Vagina (tissue), 2 donors: ENCODE measurements around the gene CWH43. TPM values are rescaled to one million over a fixed set of nuclear protein-coding genes. Genes with fewer than 3 reads are reported as not detected.
"Not testable (repeated sequence)": the region's sequence is repeated elsewhere in the genome, so short reads cannot be mapped to it uniquely, and the experiment has no call there.

Source experiments
- DNase-seq, 2 donors: peaks; one replicate each; pipeline ENCODE4 v3.0.0-alpha.2; 2017; ENCODE audit errors: extremely low spot score in 2 of 2
- H3K27ac ChIP-seq: fragments of 200-600 bp; sonication (generic); one replicate; pipeline ENCODE4 v1.5.1; 2019
- H3K27me3 ChIP-seq: fragments of 200-600 bp; sonication (generic); one replicate; pipeline ENCODE4 v1.5.1; 2019
- H3K36me3 ChIP-seq, 2 donors: fragments of 200-600 bp; sonication (generic); one replicate each; pipeline ENCODE4 v1.5.1; 2017 to 2019
- H3K4me1 ChIP-seq: fragments of 200-600 bp; sonication (generic); one replicate; pipeline ENCODE4 v1.5.1; 2019
- H3K4me3 ChIP-seq, 2 donors: fragments of 200-600 bp; sonication (generic); 1 replicate in 1 of 2; 2 replicates in 1 of 2; pipeline ENCODE4 v1.5.1; 2016 to 2019
- H3K9me3 ChIP-seq: fragments of 200-600 bp; sonication (generic); one replicate; pipeline ENCODE4 v1.5.1; 2019
- intact Hi-C: fragments of 100-400 bp; cut with DNase I; formaldehyde crosslinking; loops from one replicate; pipeline ENCODE4 v1.15.1; 2023
- total RNA-seq: library from RNA; depleted of rRNA; stranded (reverse); fragments of >200 nt; gene quantifications from one replicate; pipeline ENCODE4 v1.2.3, GENCODE V29; 2016

Gene CWH43
- total RNA-seq, 1 donor from 2014 or later, result 11.3 TPM

DNA sequence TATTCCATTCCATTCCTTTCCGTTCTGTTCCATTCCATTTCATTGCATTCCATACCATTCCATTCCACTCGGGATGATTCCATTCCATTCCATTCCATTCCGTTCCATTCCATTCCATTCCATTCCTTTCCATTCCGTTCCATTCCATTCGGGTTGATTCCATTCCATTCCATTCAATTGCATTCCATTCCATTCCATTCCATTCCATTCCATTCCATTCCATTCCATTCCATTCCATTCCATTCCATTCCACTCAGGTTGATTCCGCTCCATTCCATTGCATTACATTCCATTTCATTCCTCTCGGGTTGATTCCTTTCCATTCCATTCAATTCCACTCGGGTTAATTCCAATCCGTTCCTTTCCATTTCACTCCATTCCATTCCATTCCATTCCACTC, 111.0 kb downstream of the CWH43 start:
- H3K4me1 ChIP-seq, H3K4me3 ChIP-seq, H3K27ac ChIP-seq, intact Hi-C loops, H3K27me3 ChIP-seq, H3K9me3 ChIP-seq, H3K36me3 ChIP-seq, DNase-seq: not testable (repeated sequence)

DNA sequence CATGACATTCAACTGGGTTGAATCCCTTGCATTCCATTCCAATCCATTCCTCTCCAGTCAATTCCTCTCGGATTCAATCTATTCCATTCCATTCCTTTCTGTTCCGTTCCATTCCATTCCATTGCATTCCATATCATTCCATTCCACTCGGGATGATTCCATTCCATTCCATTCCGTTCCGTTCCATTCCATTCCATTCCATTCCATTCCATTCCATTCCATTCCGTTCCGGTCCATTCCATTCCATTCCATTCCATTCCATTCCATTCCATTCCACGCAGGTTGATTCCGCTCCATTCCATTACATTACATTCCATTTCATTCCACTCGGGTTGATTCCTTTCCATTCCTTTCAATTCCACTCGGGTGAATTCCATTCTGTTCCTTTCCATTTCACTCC, 111.4 kb downstream of the CWH43 start:
- DNase-seq, H3K4me3 ChIP-seq, H3K4me1 ChIP-seq, H3K27ac ChIP-seq, intact Hi-C loops, H3K36me3 ChIP-seq, H3K27me3 ChIP-seq: not testable (repeated sequence)
- H3K9me3 ChIP-seq, result peaks cover 11% of the 10 kb centered on the region

DNA sequence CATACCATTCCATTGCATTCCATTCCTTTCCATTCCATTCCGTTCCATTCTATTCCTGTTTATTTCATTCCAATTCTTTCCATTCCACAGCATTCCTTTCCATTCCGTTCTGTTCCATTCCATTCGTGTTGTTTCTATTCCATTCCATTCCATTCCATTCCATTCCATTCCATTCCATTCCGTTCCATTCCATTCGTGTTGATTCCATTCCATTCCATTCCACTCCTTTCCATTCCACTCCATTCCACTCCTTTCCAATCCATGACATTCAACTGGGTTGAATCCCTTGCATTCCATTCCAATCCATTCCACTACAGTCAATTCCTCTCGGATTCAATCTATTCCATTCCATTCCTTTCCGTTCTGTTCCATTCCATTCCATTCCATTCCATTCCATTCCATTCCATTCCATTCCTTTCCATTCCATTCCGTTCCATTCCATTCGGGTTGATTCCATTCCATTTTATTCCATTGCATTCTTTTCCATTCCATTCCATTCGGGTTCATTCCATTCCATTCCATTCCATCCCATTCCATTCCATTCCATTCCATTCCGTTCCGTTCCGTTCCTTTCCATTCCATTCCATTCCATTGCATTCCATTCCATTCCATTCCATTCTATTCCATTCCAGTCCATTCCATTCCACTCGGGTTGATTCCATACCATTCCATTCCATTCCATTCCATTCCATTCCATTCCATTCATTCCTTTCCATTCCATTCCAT, 112.1 kb downstream of the CWH43 start:
- H3K27me3 ChIP-seq, DNase-seq, H3K4me3 ChIP-seq, H3K36me3 ChIP-seq, intact Hi-C loops, H3K27ac ChIP-seq, H3K4me1 ChIP-seq: not testable (repeated sequence)
- H3K9me3 ChIP-seq, result peaks cover 12% of the 10 kb centered on the region

DNA sequence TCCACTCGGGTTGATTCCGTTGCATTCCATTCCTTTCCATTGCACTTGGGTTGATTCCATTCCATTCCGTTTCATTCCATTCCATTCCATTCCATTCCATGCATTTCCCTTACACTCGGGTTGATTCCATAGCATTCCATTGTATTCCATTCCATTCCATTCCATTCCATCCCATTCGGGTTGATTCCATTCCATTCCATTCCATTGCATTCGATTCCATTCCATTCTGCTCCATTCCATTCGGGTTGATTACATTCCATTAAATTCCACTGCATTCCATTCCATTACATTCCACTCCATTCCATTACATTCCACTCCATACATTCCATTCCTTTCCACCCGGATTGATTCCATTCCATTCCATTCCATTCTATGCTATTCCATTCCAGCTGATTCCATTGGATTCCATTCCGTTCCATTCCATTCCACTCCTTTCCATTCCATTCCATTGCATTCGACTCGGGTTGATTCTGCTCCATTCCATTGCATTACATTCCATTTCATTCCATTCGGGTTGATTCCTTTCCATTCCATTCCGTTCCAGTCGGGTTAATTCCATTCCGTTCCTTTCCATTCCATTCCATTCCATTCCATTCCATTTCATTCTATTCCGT, 113.9 kb downstream of the CWH43 start:
- H3K4me1 ChIP-seq, H3K4me3 ChIP-seq, H3K27ac ChIP-seq, H3K36me3 ChIP-seq, intact Hi-C loops, H3K27me3 ChIP-seq: not testable (repeated sequence)
- peaks cover 12% of the 10 kb centered on the region for H3K9me3 ChIP-seq
- peak in 1 of 2 donors; percentile 99 for DNase-seq

DNA sequence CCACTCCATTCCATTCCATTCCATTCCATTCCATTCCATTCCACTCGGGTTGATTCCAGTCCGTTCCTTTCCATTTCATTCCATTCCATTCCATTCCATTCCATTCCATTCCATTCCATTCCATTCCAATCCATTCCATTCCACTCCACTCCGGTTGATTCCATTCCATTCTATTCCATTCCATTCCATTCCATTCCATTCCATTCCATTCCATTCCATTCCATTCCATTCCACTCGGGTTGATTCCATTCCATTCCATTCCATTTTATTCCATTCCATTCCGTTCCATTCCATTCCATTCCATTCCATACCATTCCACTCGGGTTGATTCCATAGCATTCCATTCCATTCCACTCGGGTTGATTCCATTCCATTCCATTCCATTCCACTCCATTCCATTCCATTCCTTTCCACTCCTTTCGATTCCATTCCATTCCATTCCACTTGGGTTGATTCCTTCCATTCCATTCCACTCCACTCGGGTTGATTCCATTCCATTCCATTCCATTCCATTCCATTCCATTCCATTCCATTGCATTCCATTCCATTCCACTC, 116.3 kb downstream of the CWH43 start:
- H3K9me3 ChIP-seq, result peaks cover 23% of the 10 kb centered on the region
- H3K36me3 ChIP-seq, intact Hi-C loops, H3K4me3 ChIP-seq, H3K4me1 ChIP-seq, H3K27ac ChIP-seq, H3K27me3 ChIP-seq, DNase-seq: not testable (repeated sequence)

DNA sequence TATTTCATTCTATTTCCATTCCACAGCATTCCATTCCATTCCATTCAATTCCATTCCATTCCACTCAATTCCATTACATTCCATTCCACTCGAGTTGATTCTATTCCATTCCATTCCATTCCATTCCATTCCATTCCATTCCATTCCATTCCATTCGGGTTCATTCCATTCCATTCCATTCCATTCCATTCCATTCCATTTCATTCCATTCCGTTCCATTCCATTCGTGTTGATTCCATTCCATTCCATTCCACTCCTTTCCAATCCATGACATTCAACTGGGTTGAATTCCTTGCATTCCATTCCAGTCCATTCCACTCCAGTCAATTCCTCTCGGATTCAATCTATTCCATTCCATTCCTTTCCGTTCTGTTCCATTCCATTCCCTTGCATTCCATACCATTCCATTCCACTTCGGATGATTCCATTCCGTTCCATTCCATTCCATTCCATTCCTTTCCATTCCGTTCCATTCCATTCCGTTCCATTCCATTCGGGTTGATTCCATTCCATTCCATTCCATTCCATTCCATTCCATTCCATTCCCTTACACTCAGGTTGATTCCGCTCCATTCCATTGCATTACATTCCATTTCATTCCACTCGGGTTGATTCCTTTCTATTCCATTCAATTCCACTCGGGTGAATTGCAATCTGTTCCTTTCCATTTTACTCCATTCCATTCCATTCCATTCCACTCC, 117.5 kb downstream of the CWH43 start:
- H3K4me3 ChIP-seq, H3K27me3 ChIP-seq, H3K4me1 ChIP-seq, H3K27ac ChIP-seq, intact Hi-C loops, H3K36me3 ChIP-seq, DNase-seq: not testable (repeated sequence)
- H3K9me3 ChIP-seq, result peaks cover 23% of the 10 kb centered on the region

DNA sequence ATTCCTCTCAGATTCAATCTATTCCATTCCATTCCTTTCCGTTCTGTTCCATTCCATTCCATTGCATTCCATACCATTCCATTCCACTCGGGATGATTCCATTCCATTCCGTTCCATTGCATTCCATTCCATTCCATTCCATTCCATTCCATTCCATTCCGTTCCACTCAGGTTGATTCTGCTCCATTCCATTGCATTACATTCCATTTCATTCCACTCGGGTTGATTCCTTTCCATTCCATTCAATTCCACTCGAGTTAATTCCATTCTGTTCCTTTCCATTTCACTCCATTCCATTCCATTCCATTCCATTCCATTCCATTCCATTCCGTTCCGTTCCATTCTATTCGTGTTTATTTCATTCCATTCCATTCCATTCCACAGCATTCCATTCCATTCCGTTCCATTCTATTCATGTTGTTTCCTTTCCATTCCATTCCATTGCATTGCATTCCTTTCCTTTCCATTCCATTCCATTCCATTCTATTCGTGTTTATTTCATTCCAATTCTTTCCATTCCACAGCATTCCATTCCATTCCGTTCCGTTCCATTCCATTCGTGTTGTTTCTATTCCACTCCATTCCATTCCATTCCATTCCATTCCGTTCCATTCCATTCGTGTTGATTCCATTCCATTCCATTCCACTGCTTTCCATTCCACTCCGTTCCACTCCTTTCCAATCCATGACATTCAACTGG, 118.3 kb downstream of the CWH43 start:
- DNase-seq, intact Hi-C loops, H3K27me3 ChIP-seq, H3K27ac ChIP-seq, H3K4me3 ChIP-seq, H3K4me1 ChIP-seq, H3K36me3 ChIP-seq: not testable (repeated sequence)
- peaks cover 17% of the 10 kb centered on the region for H3K9me3 ChIP-seq

DNA sequence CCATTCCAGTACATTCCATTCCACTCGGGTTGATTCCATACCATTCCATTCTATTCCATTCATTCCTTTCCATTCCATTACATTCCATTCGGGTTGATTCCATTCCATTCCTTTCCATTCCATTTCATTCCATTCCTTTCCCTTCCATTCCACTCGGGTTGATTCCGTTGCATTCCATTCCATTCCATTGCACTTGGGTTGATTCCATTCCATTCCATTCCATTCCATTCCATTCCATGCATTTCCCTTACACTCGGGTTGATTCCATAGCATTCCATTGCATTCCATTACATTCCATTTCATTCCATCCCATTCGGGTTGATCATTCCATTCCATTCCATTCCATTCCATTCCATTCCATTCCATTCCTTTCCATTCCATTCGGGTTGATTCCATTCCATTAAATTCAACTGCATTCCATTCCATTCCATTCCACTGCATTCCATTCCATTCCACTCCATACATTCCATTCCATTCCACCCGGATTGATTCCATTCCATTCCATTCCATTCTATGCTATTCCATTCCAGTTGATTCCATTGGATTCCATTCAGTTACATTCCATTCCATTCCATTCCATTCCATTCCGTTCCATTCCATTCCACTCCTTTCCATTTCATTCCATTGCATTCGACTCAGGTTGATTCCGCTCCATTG, 119.3 kb downstream of the CWH43 start:
- intact Hi-C loops, result not testable (repeated sequence)

DNA sequence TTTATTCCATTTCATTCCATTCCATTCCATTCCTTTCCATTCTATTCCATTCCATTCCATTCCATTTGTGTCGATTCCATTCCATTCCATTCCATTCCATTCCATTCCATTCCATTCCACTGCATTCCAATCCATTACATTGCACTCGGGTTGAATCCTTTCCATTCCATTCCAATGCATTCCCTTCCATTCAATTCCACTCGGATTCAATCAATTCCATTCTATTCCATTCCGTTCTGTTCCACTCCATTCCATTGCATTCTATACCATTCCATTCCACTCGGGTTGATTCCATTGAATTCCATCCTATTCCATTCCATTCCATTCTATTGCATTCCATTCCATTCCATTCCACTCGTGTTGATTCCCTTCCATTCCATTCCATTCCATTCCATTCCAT, 121.2 kb downstream of the CWH43 start:
- H3K27ac ChIP-seq, H3K27me3 ChIP-seq, H3K4me3 ChIP-seq, H3K4me1 ChIP-seq, intact Hi-C loops, H3K36me3 ChIP-seq: not testable (repeated sequence)
- DNase-seq, result peak in 1 of 2 donors; percentile 100
- peaks cover 20% of the 10 kb centered on the region for H3K9me3 ChIP-seq

More for the DNA sequence above, 119.3 kb downstream of the CWH43 start:
- not testable (repeated sequence) for H3K27me3 ChIP-seq, H3K4me1 ChIP-seq, H3K4me3 ChIP-seq, DNase-seq, H3K36me3 ChIP-seq, H3K27ac ChIP-seq
- peaks cover 20% of the 10 kb centered on the region for H3K9me3 ChIP-seq

DNA sequence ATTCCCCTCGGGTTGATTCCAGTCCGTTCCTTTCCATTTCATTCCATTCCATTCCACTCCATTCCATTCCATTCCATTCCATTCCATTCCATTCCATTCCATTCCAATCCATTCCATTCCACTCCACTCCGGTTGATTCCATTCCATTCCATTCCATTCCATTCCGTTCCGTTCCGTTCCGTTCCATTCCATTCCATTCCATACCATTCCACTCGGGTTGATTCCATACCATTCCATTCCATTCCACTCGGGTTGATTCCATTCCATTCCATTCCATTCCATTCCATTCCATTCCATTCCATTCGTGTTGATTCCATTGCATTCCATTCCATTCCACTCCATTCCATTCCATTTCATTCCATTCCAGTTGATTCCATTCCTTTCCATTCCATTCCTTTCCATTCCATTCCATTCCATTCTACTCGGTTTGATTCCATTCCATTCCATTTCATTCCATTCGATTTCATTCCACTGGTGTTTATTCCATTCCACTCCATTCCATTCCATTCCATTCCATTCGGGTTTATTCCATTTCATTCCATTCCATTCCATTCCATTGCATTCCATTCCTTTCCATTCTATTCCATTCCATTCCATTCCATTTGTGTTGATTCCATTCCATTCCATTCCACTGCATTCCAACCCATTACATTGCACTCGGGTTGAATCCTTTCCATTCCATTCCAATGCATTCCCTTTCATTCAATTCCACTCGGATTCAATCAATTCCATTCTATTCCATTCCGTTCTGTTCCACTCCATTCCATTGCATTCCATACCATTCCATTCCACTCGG, 122.3 kb downstream of the CWH43 start:
- H3K36me3 ChIP-seq, H3K4me1 ChIP-seq, DNase-seq, intact Hi-C loops, H3K27me3 ChIP-seq, H3K27ac ChIP-seq, H3K4me3 ChIP-seq: not testable (repeated sequence)
- H3K9me3 ChIP-seq, result peaks cover 17% of the 10 kb centered on the region

DNA sequence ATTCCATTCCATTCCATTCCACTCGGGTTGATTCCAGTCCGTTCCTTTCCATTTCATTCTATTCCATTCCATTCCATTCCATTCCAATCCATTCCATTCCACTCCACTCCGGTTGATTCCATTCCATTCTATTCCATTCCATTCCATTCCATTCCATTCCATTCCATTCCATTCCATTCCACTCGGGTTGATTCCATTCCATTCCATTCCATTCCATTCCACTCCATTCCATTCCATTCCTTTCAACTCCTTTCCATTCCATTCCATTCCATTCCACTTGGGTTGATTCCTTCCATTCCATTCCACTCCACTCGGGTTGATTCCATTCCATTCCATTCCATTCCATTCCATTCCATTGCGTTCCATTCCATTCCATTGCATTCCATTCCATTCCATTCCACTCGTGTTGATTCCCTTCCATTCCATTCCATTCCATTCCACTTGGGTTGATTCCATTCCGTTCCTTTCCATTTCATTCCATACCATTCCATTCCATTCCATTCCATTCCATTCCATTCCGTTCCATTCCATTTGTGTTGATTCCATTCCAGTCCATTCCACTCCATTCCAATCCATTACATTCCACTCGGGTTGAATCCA, 123.6 kb downstream of the CWH43 start:
- H3K36me3 ChIP-seq, H3K27me3 ChIP-seq, intact Hi-C loops, H3K4me3 ChIP-seq, H3K4me1 ChIP-seq, DNase-seq, H3K27ac ChIP-seq: not testable (repeated sequence)
- H3K9me3 ChIP-seq, result peaks cover 17% of the 10 kb centered on the region

DNA sequence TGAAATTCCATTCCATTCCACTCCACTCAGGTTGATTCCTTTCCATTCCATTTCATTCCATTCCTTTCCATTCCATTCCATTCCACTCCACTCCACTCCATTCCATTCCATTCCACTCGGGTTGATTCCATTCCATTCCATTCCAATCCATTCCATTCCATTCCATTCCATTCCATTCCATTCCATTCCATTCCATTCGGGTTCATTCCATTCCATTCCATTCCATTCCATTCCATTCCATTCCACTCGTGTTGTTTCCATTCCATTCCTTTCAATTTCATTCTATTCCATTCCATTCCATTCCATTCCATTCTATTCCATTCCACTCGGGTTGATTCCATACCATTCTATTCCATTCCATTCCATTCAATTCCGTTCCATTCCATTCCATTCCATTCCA, 124.5 kb downstream of the CWH43 start:
- intact Hi-C loops, H3K4me3 ChIP-seq, H3K36me3 ChIP-seq, H3K4me1 ChIP-seq, DNase-seq, H3K27ac ChIP-seq, H3K27me3 ChIP-seq: not testable (repeated sequence)
- peaks cover 11% of the 10 kb centered on the region for H3K9me3 ChIP-seq
